ENCODE measurements around the gene SERPINB8. TPM values are rescaled to one million over a fixed set of nuclear protein-coding genes. Genes with fewer than 3 reads are reported as not detected.
"Not testable (repeated sequence)": the region's sequence is repeated elsewhere in the genome, so short reads cannot be mapped to it uniquely, and the experiment has no call there.

The SERPINB8 gene
- polyA plus RNA-seq (2013, experiment 1 of 2): 15.7 TPM
- polyA plus RNA-seq (2013, experiment 2 of 2): 15.0 TPM

GRCh38 chr18:63969942-63970808 lies at the start of gene SERPINB8:
Gene SERPINB8 (plus strand): TSS chr18:63970081. CDS start chr18:63978309, 8,228 bp downstream.
- WGBS, 2 experiments (ENCODE audit: insufficient coverage in 2 of 2): 0 to 1% methylated on average over 45 to 49 of the region's 62 CpGs
- Histone ChIP-seq H3K4me1 (ENCODE audit: control insufficient read depth, insufficient read depth, low read length, poor library complexity, severe bottlenecking) (peaks cover 18% of the 10 kb centered on the region), H3K9me3 (ENCODE audit: control insufficient read depth, low read length) (no peaks in the 10 kb centered on the region), H3K36me3 (ENCODE audit: control insufficient read depth, insufficient read depth, low read length) (no peaks in the 10 kb centered on the region), H3K4me3 (ENCODE audit: extremely low read depth, insufficient read depth, low read length, poor library complexity, severe bottlenecking) (peak within 1 kb of the TSS; percentile 72), H3K27ac (ENCODE audit: low read depth, low read length, severe bottlenecking) (peak within 1 kb of the TSS; percentile 97)

GRCh38 chr18:63922049-63922448 lies 47.8 kb upstream of the SERPINB8 start:
- Histone ChIP-seq H3K4me1 (ENCODE audit: control insufficient read depth, insufficient read depth, low read length, poor library complexity, severe bottlenecking) (peaks cover 14% of the 10 kb centered on the region), H3K4me3 (ENCODE audit: extremely low read depth, insufficient read depth, low read length, poor library complexity, severe bottlenecking) (no peak overlapping the region), H3K27ac (ENCODE audit: low read depth, low read length, severe bottlenecking) (no peak overlapping the region), H3K9me3 (ENCODE audit: control insufficient read depth, low read length) (no peaks in the 10 kb centered on the region), H3K36me3 (ENCODE audit: control insufficient read depth, insufficient read depth, low read length) (no peaks in the 10 kb centered on the region)
- no CpG with 5 or more reads among the region's 2 CpGs for WGBS, 2 experiments (ENCODE audit: insufficient coverage in 2 of 2)

- H3K36me3 ChIP-seq (ENCODE audit: control insufficient read depth, insufficient read depth, low read length): no peaks in the 10 kb centered on the region
- H3K4me1 ChIP-seq (ENCODE audit: control insufficient read depth, insufficient read depth, low read length, poor library complexity, severe bottlenecking): peaks cover 14% of the 10 kb centered on the region
- no CpG with 5 or more reads among the region's 1 CpG for WGBS, 2 experiments (ENCODE audit: insufficient coverage in 2 of 2)
- H3K4me3 ChIP-seq (ENCODE audit: extremely low read depth, insufficient read depth, low read length, poor library complexity, severe bottlenecking): no peak overlapping the region
- H3K27ac ChIP-seq (ENCODE audit: low read depth, low read length, severe bottlenecking): no peak overlapping the region
- no peaks in the 10 kb centered on the region for H3K9me3 ChIP-seq (ENCODE audit: control insufficient read depth, low read length)
These were observed 45.3 kb upstream of the SERPINB8 start for GRCh38 chr18:63924551-63924950.

GRCh38 chr18:63928331-63928730 lies 41.5 kb upstream of the SERPINB8 start:
- Histone ChIP-seq H3K4me1 (ENCODE audit: control insufficient read depth, insufficient read depth, low read length, poor library complexity, severe bottlenecking) (peaks cover 14% of the 10 kb centered on the region), H3K9me3 (ENCODE audit: control insufficient read depth, low read length) (no peaks in the 10 kb centered on the region), H3K27ac (ENCODE audit: low read depth, low read length, severe bottlenecking) (no peak overlapping the region), H3K4me3 (ENCODE audit: extremely low read depth, insufficient read depth, low read length, poor library complexity, severe bottlenecking) (no peak overlapping the region), H3K36me3 (ENCODE audit: control insufficient read depth, insufficient read depth, low read length) (no peaks in the 10 kb centered on the region)
- 64 to 84% methylated on average over 2 of the region's 8 CpGs for WGBS, 2 experiments (ENCODE audit: insufficient coverage in 2 of 2)

GRCh38 chr18:63929369-63929768 lies 40.5 kb upstream of the SERPINB8 start:
- peaks cover 11% of the 10 kb centered on the region for H3K4me1 ChIP-seq (ENCODE audit: control insufficient read depth, insufficient read depth, low read length, poor library complexity, severe bottlenecking)
- H3K4me3 ChIP-seq (ENCODE audit: extremely low read depth, insufficient read depth, low read length, poor library complexity, severe bottlenecking); H3K27ac ChIP-seq (ENCODE audit: low read depth, low read length, severe bottlenecking); H3K9me3 ChIP-seq (ENCODE audit: control insufficient read depth, low read length); H3K36me3 ChIP-seq (ENCODE audit: control insufficient read depth, insufficient read depth, low read length): not testable (repeated sequence)

- Histone ChIP-seq H3K36me3 (ENCODE audit: control insufficient read depth, insufficient read depth, low read length) (no peaks in the 10 kb centered on the region), H3K4me1 (ENCODE audit: control insufficient read depth, insufficient read depth, low read length, poor library complexity, severe bottlenecking) (no peaks in the 10 kb centered on the region), H3K4me3 (ENCODE audit: extremely low read depth, insufficient read depth, low read length, poor library complexity, severe bottlenecking) (no peak overlapping the region), H3K9me3 (ENCODE audit: control insufficient read depth, low read length) (no peaks in the 10 kb centered on the region), H3K27ac (ENCODE audit: low read depth, low read length, severe bottlenecking) (no peak overlapping the region)
- WGBS, 2 experiments (ENCODE audit: insufficient coverage in 2 of 2): 82 to 91% methylated on average over 2 of the region's 3 CpGs
These were observed 39.0 kb upstream of the SERPINB8 start for GRCh38 chr18:63930773-63931354.

- Histone ChIP-seq H3K36me3 (ENCODE audit: control insufficient read depth, insufficient read depth, low read length) (no peaks in the 10 kb centered on the region), H3K9me3 (ENCODE audit: control insufficient read depth, low read length) (no peaks in the 10 kb centered on the region), H3K27ac (ENCODE audit: low read depth, low read length, severe bottlenecking) (no peak overlapping the region), H3K4me3 (ENCODE audit: extremely low read depth, insufficient read depth, low read length, poor library complexity, severe bottlenecking) (peak overlapping the region; percentile 53), H3K4me1 (ENCODE audit: control insufficient read depth, insufficient read depth, low read length, poor library complexity, severe bottlenecking) (no peaks in the 10 kb centered on the region)
- 5 to 7% methylated on average over 28 to 29 of the region's 54 CpGs for WGBS, 2 experiments (ENCODE audit: insufficient coverage in 2 of 2)
These were observed 33.5 kb upstream of the SERPINB8 start for GRCh38 chr18:63936156-63936931.

GRCh38 chr18:63936932-63937393 lies 32.9 kb upstream of the SERPINB8 start:
- WGBS, 2 experiments (ENCODE audit: insufficient coverage in 2 of 2): 68 to 73% methylated on average over 19 of the region's 19 CpGs
- H3K4me1 ChIP-seq (ENCODE audit: control insufficient read depth, insufficient read depth, low read length, poor library complexity, severe bottlenecking): no peaks in the 10 kb centered on the region
- H3K27ac ChIP-seq (ENCODE audit: low read depth, low read length, severe bottlenecking): no peak overlapping the region
- no peaks in the 10 kb centered on the region for H3K9me3 ChIP-seq (ENCODE audit: control insufficient read depth, low read length)
- no peaks in the 10 kb centered on the region for H3K36me3 ChIP-seq (ENCODE audit: control insufficient read depth, insufficient read depth, low read length)
- H3K4me3 ChIP-seq (ENCODE audit: extremely low read depth, insufficient read depth, low read length, poor library complexity, severe bottlenecking): peak overlapping the region; percentile 53

- WGBS, 2 experiments (ENCODE audit: insufficient coverage in 2 of 2): 97 to 98% methylated on average over 8 of the region's 8 CpGs
- no peaks in the 10 kb centered on the region for H3K9me3 ChIP-seq (ENCODE audit: control insufficient read depth, low read length)
- H3K4me3 ChIP-seq (ENCODE audit: extremely low read depth, insufficient read depth, low read length, poor library complexity, severe bottlenecking): no peak overlapping the region
- H3K36me3 ChIP-seq (ENCODE audit: control insufficient read depth, insufficient read depth, low read length): no peaks in the 10 kb centered on the region
- no peaks in the 10 kb centered on the region for H3K4me1 ChIP-seq (ENCODE audit: control insufficient read depth, insufficient read depth, low read length, poor library complexity, severe bottlenecking)
- no peak overlapping the region for H3K27ac ChIP-seq (ENCODE audit: low read depth, low read length, severe bottlenecking)
These were observed 29.9 kb upstream of the SERPINB8 start for GRCh38 chr18:63940008-63940407.

GRCh38 chr18:63940543-63941050 lies 29.3 kb upstream of the SERPINB8 start:
- not testable (repeated sequence) for H3K4me1 ChIP-seq (ENCODE audit: control insufficient read depth, insufficient read depth, low read length, poor library complexity, severe bottlenecking); H3K36me3 ChIP-seq (ENCODE audit: control insufficient read depth, insufficient read depth, low read length); H3K4me3 ChIP-seq (ENCODE audit: extremely low read depth, insufficient read depth, low read length, poor library complexity, severe bottlenecking); H3K27ac ChIP-seq (ENCODE audit: low read depth, low read length, severe bottlenecking); H3K9me3 ChIP-seq (ENCODE audit: control insufficient read depth, low read length)
- 81 to 93% methylated on average over 11 to 15 of the region's 17 CpGs for WGBS, 2 experiments (ENCODE audit: insufficient coverage in 2 of 2)
